Measurements from ENCODE around the gene OR2T5. TPM values are rescaled to one million over a fixed set of nuclear protein-coding genes. Genes with fewer than 3 reads are reported as not detected.
"Not testable (repeated sequence)": the region's sequence is repeated elsewhere in the genome, so short reads cannot be mapped to it uniquely, and the experiment has no call there.

Gene OR2T5
- total and polyA plus RNA-seq, 2 experiments from 2014 or later: not detected

DNA sequence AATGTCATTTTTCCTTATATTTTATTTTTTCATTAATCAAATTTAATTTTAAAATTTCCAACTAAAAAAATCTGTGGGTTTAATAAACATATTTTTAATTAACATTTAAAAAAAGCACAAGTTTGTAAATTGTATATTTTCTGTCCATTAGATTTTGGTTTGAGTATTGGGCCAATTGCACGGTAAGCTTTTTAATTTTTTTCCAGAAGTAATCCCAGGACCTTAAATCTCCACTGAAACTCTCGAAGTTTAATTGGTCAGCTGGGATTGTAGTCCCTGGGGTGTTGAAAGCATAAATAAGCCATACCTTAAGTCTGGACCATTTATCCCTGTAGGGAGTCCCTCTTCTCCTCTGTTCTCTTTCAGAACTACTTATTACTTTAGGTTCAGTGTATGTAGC is 19.4 kb downstream of the OR2T5 start, which contains the start of gene OR2G6:
Gene OR2G6, plus strand, starts transcription at position 301 of the 400 bp plus-strand sequence. CDS start 13,574 bp downstream, outside the sequence.
- H3F3A ChIP-seq (ENCODE audit: insufficient read depth); H2AFZ ChIP-seq; H3K27me3 ChIP-seq (replicated peaks; ENCODE audit: insufficient read depth); H3K79me2 ChIP-seq (ENCODE audit: insufficient read depth); H3K9me3 ChIP-seq (ENCODE audit: low read depth); H3K4me2 ChIP-seq (ENCODE audit: unreplicated experiment); in situ Hi-C loops (cut with MboI); H3K36me3 ChIP-seq (ENCODE audit: low read depth); H3K4me3 ChIP-seq; H3K27ac ChIP-seq; H3K4me1 ChIP-seq (ENCODE audit: insufficient read depth); H4K20me1 ChIP-seq (ENCODE audit: insufficient read depth); H3K9me2 ChIP-seq (ENCODE audit: insufficient read depth); H3K9ac ChIP-seq; DNase-seq: not testable (repeated sequence)
- WGBS, 2 experiments (ENCODE audit: low coverage in 1 of 2, low lambda C conversion rate in 2 of 2, missing lambda C conversion rate in 2 of 2): no CpG with 5 or more reads among the region's 2 CpGs

DNA sequence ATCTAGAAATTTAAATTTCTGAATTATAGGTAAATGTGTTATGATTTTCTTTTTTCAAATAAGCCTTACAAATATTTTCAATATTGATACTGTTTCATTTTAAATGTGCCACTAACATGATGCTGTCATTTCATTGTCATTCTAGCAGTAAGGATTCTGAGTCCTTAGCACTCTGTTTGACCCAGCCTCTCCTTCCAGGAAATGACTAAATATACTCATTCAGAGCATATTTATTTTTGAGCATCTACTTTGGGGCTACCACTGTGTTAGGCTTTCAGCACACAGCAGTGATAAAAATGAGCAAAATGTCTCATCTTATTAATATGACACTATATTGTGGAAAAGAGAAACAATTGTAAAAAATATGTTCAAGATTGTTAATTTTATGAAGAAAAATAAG is 21.8 kb downstream of the OR2T5 start:
- H3K4me1 ChIP-seq (ENCODE audit: insufficient read depth); H3K27ac ChIP-seq; H3K79me2 ChIP-seq (ENCODE audit: insufficient read depth); H4K20me1 ChIP-seq (ENCODE audit: insufficient read depth); H3K4me2 ChIP-seq (ENCODE audit: unreplicated experiment); H3F3A ChIP-seq (ENCODE audit: insufficient read depth); H3K4me3 ChIP-seq; H2AFZ ChIP-seq; H3K9me3 ChIP-seq (ENCODE audit: low read depth); H3K9ac ChIP-seq; H3K36me3 ChIP-seq (ENCODE audit: low read depth); in situ Hi-C loops (cut with MboI); DNase-seq; H3K9me2 ChIP-seq (ENCODE audit: insufficient read depth); H3K27me3 ChIP-seq (replicated peaks; ENCODE audit: insufficient read depth): not testable (repeated sequence)

DNA sequence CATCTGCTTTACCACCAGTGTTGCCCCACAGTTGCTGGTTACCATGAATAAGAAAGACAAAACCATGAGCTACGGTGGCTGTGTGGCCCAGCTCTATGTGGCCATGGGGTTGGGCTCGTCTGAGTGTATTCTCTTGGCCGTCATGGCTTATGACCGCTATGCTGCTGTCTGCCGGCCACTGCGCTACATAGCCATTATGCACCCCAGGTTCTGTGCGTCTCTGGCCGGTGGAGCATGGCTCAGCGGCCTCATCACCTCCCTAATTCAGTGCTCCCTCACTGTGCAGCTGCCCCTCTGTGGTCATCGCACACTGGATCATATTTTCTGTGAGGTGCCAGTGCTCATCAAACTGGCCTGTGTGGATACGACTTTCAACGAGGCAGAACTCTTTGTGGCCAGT is 33.5 kb downstream of the OR2T5 start:
- Histone ChIP-seq H4K20me1 (ENCODE audit: insufficient read depth) (no peaks in the 10 kb centered on the region), H3K36me3 (ENCODE audit: low read depth) (no peaks in the 10 kb centered on the region), H3K27me3 (replicated peaks; ENCODE audit: insufficient read depth) (no peaks in the 10 kb centered on the region), H3K4me1 (ENCODE audit: insufficient read depth) (no peaks in the 10 kb centered on the region), H3K4me2 (ENCODE audit: unreplicated experiment) (no peak overlapping the region), H3K79me2 (ENCODE audit: insufficient read depth) (no peaks in the 10 kb centered on the region), H3F3A (ENCODE audit: insufficient read depth) (no peaks in the 10 kb centered on the region), H3K9me2 (ENCODE audit: insufficient read depth) (no peaks in the 10 kb centered on the region), H3K4me3 (no peak overlapping the region), H3K27ac (no peak overlapping the region), H3K9me3 (ENCODE audit: low read depth) (no peaks in the 10 kb centered on the region), H3K9ac (no peak overlapping the region), H2AFZ (no peak overlapping the region)
- no peak for DNase-seq
- WGBS, 2 experiments (ENCODE audit: low coverage in 1 of 2, low lambda C conversion rate in 2 of 2, missing lambda C conversion rate in 2 of 2): 30 to 32% methylated on average over 12 of the region's 12 CpGs
- TF ChIP-seq EZH2phosphoT487 (IDR thresholded peaks at IDR 0.05; ENCODE audit: insufficient read depth, low read depth) (no peak), EZH2 (IDR thresholded peaks at IDR 0.05; ENCODE audit: insufficient read depth, poor library complexity, severe bottlenecking) (no peak)
- in situ Hi-C loops (cut with MboI): no loop called here

DNA sequence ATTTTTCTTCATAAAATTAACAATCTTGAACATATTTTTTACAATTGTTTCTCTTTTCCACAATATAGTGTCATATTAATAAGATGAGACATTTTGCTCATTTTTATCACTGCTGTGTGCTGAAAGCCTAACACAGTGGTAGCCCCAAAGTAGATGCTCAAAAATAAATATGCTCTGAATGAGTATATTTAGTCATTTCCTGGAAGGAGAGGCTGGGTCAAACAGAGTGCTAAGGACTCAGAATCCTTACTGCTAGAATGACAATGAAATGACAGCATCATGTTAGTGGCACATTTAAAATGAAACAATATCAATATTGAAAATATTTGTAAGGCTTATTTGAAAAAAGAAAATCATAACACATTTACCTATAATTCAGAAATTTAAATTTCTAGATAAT is 49.1 kb downstream of the OR2T5 start:
- H3F3A ChIP-seq (ENCODE audit: insufficient read depth); H3K27me3 ChIP-seq (replicated peaks; ENCODE audit: insufficient read depth); in situ Hi-C loops (cut with MboI); H3K27ac ChIP-seq; H3K4me2 ChIP-seq (ENCODE audit: unreplicated experiment); DNase-seq; H3K9me2 ChIP-seq (ENCODE audit: insufficient read depth); H2AFZ ChIP-seq; H3K79me2 ChIP-seq (ENCODE audit: insufficient read depth); H4K20me1 ChIP-seq (ENCODE audit: insufficient read depth); H3K9ac ChIP-seq; H3K4me1 ChIP-seq (ENCODE audit: insufficient read depth); H3K4me3 ChIP-seq; H3K9me3 ChIP-seq (ENCODE audit: low read depth); H3K36me3 ChIP-seq (ENCODE audit: low read depth): not testable (repeated sequence)

Other genes starting within 250 kb of the OR2T5 start
- gene OR2T33, start 210.6 kb upstream of the OR2T5 start, total RNA-seq (2014; rRNA removed; shearing (Covaris generic)): not detected in 2 replicates
- gene OR2T33, start 210.6 kb upstream of the OR2T5 start, polyA plus RNA-seq (2016; fragmentation: Nextera tagmentation; extraction: Ambion mirVana): not detected in 2 replicates
- not detected in 2 replicates for gene OR2T12, start 185.2 kb upstream of the OR2T5 start, total RNA-seq (2014; rRNA removed; shearing (Covaris generic))
- gene OR2T12, start 185.2 kb upstream of the OR2T5 start, polyA plus RNA-seq (2016; fragmentation: Nextera tagmentation; extraction: Ambion mirVana): not detected in 2 replicates
- gene OR2M7, start 164.0 kb upstream of the OR2T5 start, total RNA-seq (2014; rRNA removed; shearing (Covaris generic)): not detected in 2 replicates
- gene OR2M7, start 164.0 kb upstream of the OR2T5 start, polyA plus RNA-seq (2016; fragmentation: Nextera tagmentation; extraction: Ambion mirVana): not detected in 2 replicates
- not detected in 2 replicates for gene OR14C36, start 139.8 kb upstream of the OR2T5 start, total RNA-seq (2014; rRNA removed; shearing (Covaris generic))
- not detected in 2 replicates for gene OR14C36, start 139.8 kb upstream of the OR2T5 start, polyA plus RNA-seq (2016; fragmentation: Nextera tagmentation; extraction: Ambion mirVana)
- gene OR2T4, start 126.9 kb upstream of the OR2T5 start, total RNA-seq (2014; rRNA removed; shearing (Covaris generic)): not detected in 2 replicates
- gene OR2T4, start 126.9 kb upstream of the OR2T5 start, polyA plus RNA-seq (2016; fragmentation: Nextera tagmentation; extraction: Ambion mirVana): not detected in 2 replicates
- not detected in 2 replicates for gene OR2T6, start 112.8 kb upstream of the OR2T5 start, total RNA-seq (2014; rRNA removed; shearing (Covaris generic))
- gene OR2T6, start 112.8 kb upstream of the OR2T5 start, polyA plus RNA-seq (2016; fragmentation: Nextera tagmentation; extraction: Ambion mirVana): not detected in 2 replicates
- not detected in 2 replicates for gene OR2T1, start 85.5 kb upstream of the OR2T5 start, total RNA-seq (2014; rRNA removed; shearing (Covaris generic))
- gene OR2T1, start 85.5 kb upstream of the OR2T5 start, polyA plus RNA-seq (2016; fragmentation: Nextera tagmentation; extraction: Ambion mirVana): not detected in 2 replicates
- not detected in 2 replicates for gene OR2T2, start 43.0 kb upstream of the OR2T5 start, total RNA-seq (2014; rRNA removed; shearing (Covaris generic))
- not detected in 2 replicates for gene OR2T2, start 43.0 kb upstream of the OR2T5 start, polyA plus RNA-seq (2016; fragmentation: Nextera tagmentation; extraction: Ambion mirVana)
- gene OR2T3, start 15.2 kb upstream of the OR2T5 start, total RNA-seq (2014; rRNA removed; shearing (Covaris generic)): not detected in 2 replicates
- not detected in 2 replicates for gene OR2T3, start 15.2 kb upstream of the OR2T5 start, polyA plus RNA-seq (2016; fragmentation: Nextera tagmentation; extraction: Ambion mirVana)
- gene OR2G6, start 19.5 kb downstream of the OR2T5 start, total RNA-seq (2014; rRNA removed; shearing (Covaris generic)): not detected in 2 replicates
- gene OR2G6, start 19.5 kb downstream of the OR2T5 start, polyA plus RNA-seq (2016; fragmentation: Nextera tagmentation; extraction: Ambion mirVana): not detected in 2 replicates
- gene OR2T29, start 74.2 kb downstream of the OR2T5 start, total RNA-seq (2014; rRNA removed; shearing (Covaris generic)): not detected in 2 replicates
- gene OR2T29, start 74.2 kb downstream of the OR2T5 start, polyA plus RNA-seq (2016; fragmentation: Nextera tagmentation; extraction: Ambion mirVana): not detected in 2 replicates
- gene OR2T34, start 86.2 kb downstream of the OR2T5 start, total RNA-seq (2014; rRNA removed; shearing (Covaris generic)): not detected in 2 replicates
- gene OR2T34, start 86.2 kb downstream of the OR2T5 start, polyA plus RNA-seq (2016; fragmentation: Nextera tagmentation; extraction: Ambion mirVana): not detected in 2 replicates
- not detected in 2 replicates for gene OR2T10, start 109.1 kb downstream of the OR2T5 start, total RNA-seq (2014; rRNA removed; shearing (Covaris generic))
- gene OR2T10, start 109.1 kb downstream of the OR2T5 start, polyA plus RNA-seq (2016; fragmentation: Nextera tagmentation; extraction: Ambion mirVana): not detected in 2 replicates
- not detected in 2 replicates for gene OR2T11, start 146.5 kb downstream of the OR2T5 start, total RNA-seq (2014; rRNA removed; shearing (Covaris generic))
- gene OR2T11, start 146.5 kb downstream of the OR2T5 start, polyA plus RNA-seq (2016; fragmentation: Nextera tagmentation; extraction: Ambion mirVana): not detected in 2 replicates
- gene OR2T35, start 156.7 kb downstream of the OR2T5 start, total RNA-seq (2014; rRNA removed; shearing (Covaris generic)): not detected in 2 replicates
- not detected in 2 replicates for gene OR2T35, start 156.7 kb downstream of the OR2T5 start, polyA plus RNA-seq (2016; fragmentation: Nextera tagmentation; extraction: Ambion mirVana)
- gene OR2T27, start 166.9 kb downstream of the OR2T5 start, total RNA-seq (2014; rRNA removed; shearing (Covaris generic)): not detected in 2 replicates
- not detected in 2 replicates for gene OR2T27, start 166.9 kb downstream of the OR2T5 start, polyA plus RNA-seq (2016; fragmentation: Nextera tagmentation; extraction: Ambion mirVana)
- gene OR14I1, start 214.2 kb downstream of the OR2T5 start, total RNA-seq (2014; rRNA removed; shearing (Covaris generic)): not detected in 2 replicates
- not detected in 2 replicates for gene OR14I1, start 214.2 kb downstream of the OR2T5 start, polyA plus RNA-seq (2016; fragmentation: Nextera tagmentation; extraction: Ambion mirVana)

All from GM23248 (cell line).